H1 (cell line): ENCODE data around the gene QPCTL. TPM values are rescaled to one million over a fixed set of nuclear protein-coding genes. Genes with fewer than 3 reads are reported as not detected.
A peak's percentile ranks its signal among the peaks of the same experiment; 100 is the strongest.

Experiments used
- CTCF ChIA-PET: fragments of 300-600 bp; sonication (Branson Sonifier 250); formaldehyde crosslinking; loops from one replicate; lab custom pipeline; 2021; ENCODE audit not compliant: partially characterized antibody; lab: Charles Lee
- POLR2A ChIA-PET: fragments of 300-600 bp; sonication (Branson Sonifier 250); formaldehyde crosslinking; loops from one replicate; lab custom pipeline; 2021; ENCODE audit warnings: inconsistent platforms; ENCODE audit not compliant: partially characterized antibody; lab: Charles Lee
- DNase-seq, 2 experiments: peaks; one replicate each; pipeline versions ENCODE4 v3.0.0 to v3.0.0-alpha.2; 2010 to 2022; ENCODE audit warnings: low spot score in 2 of 2, low read depth in 1 of 2, mixed read lengths in 1 of 2
- FAIRE-seq: peaks from 2 replicates; lab custom pipeline; 2011; peaks lifted over from hg19 to GRCh38; lab: Jason Lieb, UNC
- H2AFZ ChIP-seq: 2 replicates; pipeline ENCODE4 v1.8.1; 2012; ENCODE audit warnings: low read length, inconsistent platforms
- H2AK5ac ChIP-seq: 2 replicates; pipeline ENCODE4 v1.6.1; 2013; ENCODE audit warnings: low read depth, low read length
- H2BK120ac ChIP-seq: replicated peaks from 2 replicates; pipeline ENCODE3; 2013; ENCODE audit warnings: low read depth, low read length, inconsistent platforms
- H2BK12ac ChIP-seq: 2 replicates; pipeline ENCODE4 v1.6.1; 2013; ENCODE audit warnings: low read depth, low read length
- H2BK15ac ChIP-seq: 2 replicates; pipeline ENCODE4 v1.6.1; 2013; ENCODE audit warnings: low read length
- H2BK20ac ChIP-seq: 2 replicates; pipeline ENCODE4 v1.6.1; 2013; ENCODE audit warnings: low read length
- H2BK5ac ChIP-seq: 2 replicates; pipeline ENCODE4 v1.6.1; 2013; ENCODE audit warnings: low read depth, low read length
- H3K14ac ChIP-seq: 2 replicates; pipeline ENCODE4 v1.6.1; 2013; ENCODE audit warnings: inconsistent platforms; ENCODE audit not compliant: insufficient read length
- H3K18ac ChIP-seq: 2 replicates; pipeline ENCODE4 v1.6.1; 2013; ENCODE audit warnings: low read length; ENCODE audit errors: extremely low read depth
- H3K23ac ChIP-seq: 2 replicates; pipeline ENCODE4 v1.6.1; 2013; ENCODE audit warnings: inconsistent platforms; ENCODE audit not compliant: insufficient read length
- H3K23me2 ChIP-seq: 2 replicates; pipeline ENCODE4 v1.6.1; 2013; ENCODE audit warnings: low read depth, low read length
- H3K27ac ChIP-seq: 2 replicates; pipeline ENCODE4 v1.6.1; 2011; ENCODE audit warnings: low read depth, low read length, inconsistent platforms
- H3K27me3 ChIP-seq, 4 experiments: replicated peaks in 1 of 4; 1 replicate in 1 of 4; 2 replicates in 3 of 4; pipeline versions ENCODE4 v1.6.1 to v1.8.1; 2011 to 2013; ENCODE audit warnings: low read length in 3 of 4, mild to moderate bottlenecking in 3 of 4, inconsistent platforms in 2 of 4, mixed read lengths in 2 of 4, moderate library complexity in 1 of 4; ENCODE audit not compliant: control insufficient read depth in 3 of 4, insufficient read depth in 3 of 4; ENCODE audit errors: extremely low read depth in 1 of 4
- H3K36me3 ChIP-seq, 4 experiments: 2 replicates each; pipeline versions ENCODE4 v1.6.1 to v1.8.1; 2011 to 2013; ENCODE audit warnings: mild to moderate bottlenecking in 4 of 4, low read length in 3 of 4, moderate library complexity in 2 of 4, control low read depth in 1 of 4, inconsistent platforms in 1 of 4; ENCODE audit not compliant: insufficient read depth in 4 of 4, control insufficient read depth in 2 of 4
- H3K4ac ChIP-seq: replicated peaks from 2 replicates; pipeline ENCODE3; 2013; ENCODE audit warnings: low read length, low read depth, mixed read lengths, inconsistent platforms; ENCODE audit not compliant: insufficient read length
- H3K4me1 ChIP-seq, 4 experiments: replicated peaks in 1 of 4; 1 replicate in 1 of 4; 2 replicates in 3 of 4; pipeline versions ENCODE4 v1.6.1 to v1.8.1; 2011 to 2013; ENCODE audit warnings: low read length in 3 of 4, inconsistent platforms in 2 of 4, mixed read lengths in 1 of 4; ENCODE audit not compliant: insufficient read depth in 4 of 4, control insufficient read depth in 3 of 4
- H3K4me2 ChIP-seq, 2 experiments: 2 replicates each; pipeline versions ENCODE4 v1.6.1 to v1.8.1; 2011 to 2013; ENCODE audit warnings: low read depth in 2 of 2, low read length in 2 of 2, control low read depth in 1 of 2, inconsistent platforms in 1 of 2, mild to moderate bottlenecking in 1 of 2; ENCODE audit not compliant: insufficient read depth in 1 of 2
- H3K4me3 ChIP-seq, 4 experiments: fragments of 200-600, 300-600 bp in 1 of 4; sonication (generic), shearing (Covaris generic), sonication (Bioruptor Twin) in 1 of 4; 2 replicates each; pipeline versions ENCODE4 v1.5.1 to v1.8.1; 2011 to 2016; ENCODE audit warnings: low read length in 4 of 4, low read depth in 3 of 4, control low read depth in 2 of 4, inconsistent platforms in 2 of 4, mild to moderate bottlenecking in 2 of 4, mixed read lengths in 1 of 4, moderate library complexity in 1 of 4; ENCODE audit not compliant: insufficient read depth in 2 of 4; ENCODE audit errors: extremely low read depth in 1 of 4
- H3K56ac ChIP-seq: replicated peaks from 2 replicates; pipeline ENCODE3; 2013; ENCODE audit warnings: low read depth, mild to moderate bottlenecking, mixed read lengths, low read length, inconsistent platforms; ENCODE audit not compliant: insufficient read length
- H3K79me1 ChIP-seq: 2 replicates; pipeline ENCODE4 v1.6.1; 2013; ENCODE audit warnings: low read depth, low read length, control low read depth
- H3K79me2 ChIP-seq, 2 experiments: 2 replicates each; pipeline versions ENCODE4 v1.6.1 to v1.8.1; 2012 to 2013; ENCODE audit warnings: low read length in 2 of 2, mild to moderate bottlenecking in 2 of 2, inconsistent platforms in 1 of 2; ENCODE audit not compliant: insufficient read depth in 2 of 2, control insufficient read depth in 1 of 2
- H3K9ac ChIP-seq, 4 experiments: replicated peaks in 1 of 4; 1 replicate in 1 of 4; 2 replicates in 3 of 4; pipeline versions ENCODE4 v1.6.1 to v1.8.1; 2011 to 2013; ENCODE audit warnings: low read depth in 3 of 4, low read length in 3 of 4, control low read depth in 2 of 4, mild to moderate bottlenecking in 2 of 4, moderate library complexity in 2 of 4, inconsistent platforms in 1 of 4; ENCODE audit errors: extremely low read depth in 1 of 4
- H3K9me3 ChIP-seq, 2 experiments: 2 replicates each; pipeline versions ENCODE4 v1.6.1 to v1.8.1; 2012 to 2013; ENCODE audit warnings: mild to moderate bottlenecking in 2 of 2, moderate library complexity in 2 of 2, control low read depth in 1 of 2, inconsistent platforms in 1 of 2, low read depth in 1 of 2, low read length in 1 of 2, mixed read lengths in 1 of 2; ENCODE audit not compliant: insufficient read depth in 2 of 2
- H4K20me1 ChIP-seq, 2 experiments: replicated peaks in 1 of 2; 2 replicates each; pipeline versions ENCODE3 to v1.8.1; 2011 to 2013; ENCODE audit warnings: inconsistent platforms in 2 of 2, low read length in 2 of 2, mild to moderate bottlenecking in 1 of 2; ENCODE audit not compliant: insufficient read depth in 2 of 2, control insufficient read depth in 1 of 2
- H4K5ac ChIP-seq: 2 replicates; pipeline ENCODE4 v1.6.1; 2013; ENCODE audit warnings: low read length, low read depth, mixed read lengths, inconsistent platforms; ENCODE audit not compliant: insufficient read length
- H4K8ac ChIP-seq: 2 replicates; pipeline ENCODE4 v1.8.0; 2013; ENCODE audit warnings: mild to moderate bottlenecking, moderate library complexity, low read length, inconsistent platforms; ENCODE audit not compliant: insufficient read depth; ENCODE audit errors: extremely low read depth
- H4K91ac ChIP-seq: replicated peaks from 2 replicates; pipeline ENCODE3; 2013; ENCODE audit warnings: low read length, mixed read lengths, inconsistent platforms; ENCODE audit not compliant: insufficient read length
- CTBP2 ChIP-seq: IDR thresholded peaks from 2 replicates; pipeline ENCODE4 v1.7.0; 2011; ENCODE audit warnings: borderline replicate concordance, mild to moderate bottlenecking, moderate library complexity, mixed read lengths, low read length; ENCODE audit not compliant: insufficient read depth, insufficient read length
- EGR1 ChIP-seq: IDR thresholded peaks from 2 replicates; pipeline ENCODE4 v1.6.1; 2011; ENCODE audit warnings: low read depth, low read length, borderline replicate concordance
- HDAC6 ChIP-seq: IDR thresholded peaks from one replicate; pipeline ENCODE4 v1.7.1; 2012; ENCODE audit warnings: low read depth, mild to moderate bottlenecking, inconsistent platforms, low read length, moderate library complexity
- JUN ChIP-seq: IDR thresholded peaks from 2 replicates; pipeline ENCODE4 v1.6.1; 2011; ENCODE audit warnings: low read depth, mild to moderate bottlenecking, improper control_type of control experiment, low read length
- NANOG ChIP-seq: IDR thresholded peaks from 2 replicates; pipeline ENCODE4 v1.6.1; 2011; ENCODE audit warnings: low read length, low read depth, mild to moderate bottlenecking, inconsistent platforms; ENCODE audit not compliant: insufficient read depth, poor library complexity, severe bottlenecking
- NRF1 ChIP-seq: IDR thresholded peaks from 2 replicates; pipeline ENCODE4 v1.6.1; 2011; ENCODE audit warnings: mild to moderate bottlenecking, low read depth, low read length, improper control_type of control experiment
- POLR2A ChIP-seq, 2 experiments: IDR thresholded peaks; 1 replicate in 1 of 2; 2 replicates in 1 of 2; pipeline ENCODE4 v1.6.1; 2011; ENCODE audit warnings: low read depth in 2 of 2, low read length in 2 of 2, mild to moderate bottlenecking in 2 of 2; ENCODE audit errors: control extremely low read depth in 1 of 2
- POU5F1 ChIP-seq: IDR thresholded peaks from 2 replicates; pipeline ENCODE4 v1.6.1; 2011; ENCODE audit warnings: low read depth, mild to moderate bottlenecking, low read length, moderate library complexity
- RBBP5 ChIP-seq: IDR thresholded peaks from 2 replicates; pipeline ENCODE4 v1.7.1; 2012; ENCODE audit warnings: low read depth, mild to moderate bottlenecking, inconsistent platforms, low read length, moderate library complexity, borderline replicate concordance
- SP4 ChIP-seq: IDR thresholded peaks from 2 replicates; pipeline ENCODE4 v1.6.1; 2012; ENCODE audit warnings: low read length, inconsistent platforms
- TBP ChIP-seq: IDR thresholded peaks from 2 replicates; pipeline ENCODE4 v1.6.1; 2011; ENCODE audit warnings: low read depth, low read length, improper control_type of control experiment
- WGBS, 2 experiments: shearing (Covaris generic) in 1 of 2; methylation state at CpG; one replicate each; pipeline versions ENCODE4 v1.1.6 to v1.1.7; 2013 to 2015; ENCODE audit warnings: low lambda C conversion rate in 2 of 2, mixed read lengths in 2 of 2, inconsistent platforms in 1 of 2, low coverage in 1 of 2, missing lambda C conversion rate in 1 of 2; ENCODE audit not compliant: insufficient replicate concordance in 2 of 2, insufficient coverage in 1 of 2, insufficient read length in 1 of 2; ENCODE audit errors: extremely low coverage in 1 of 2, missing lambda C conversion rate in 1 of 2; 5-methylcytosine and 5-hydroxymethylcytosine counted together
- polyA plus RNA-seq, 7 experiments: library from polyadenylated mRNA; depleted of rRNA in 3 of 7; stranded (reverse) in 5 of 7; unstranded in 2 of 7; fragments of >200 nt in 5 of 7; fragments of 200-250 nt in 2 of 7; gene quantifications; 1 replicate in 5 of 7; 2 replicates in 1 of 7; 4 replicates in 1 of 7; pipeline versions ENCODE4 v1.2.1 to v1.2.3, GENCODE V29; 2011 to 2013; ENCODE audit warnings: missing spikeins in 2 of 7, mixed read lengths in 2 of 7
- total RNA-seq: library from RNA; stranded (reverse); fragmentation: NEBNext Ultra II Directional; extraction: Animal tissue kit (Norgen Biotek cat#: 25700); gene quantifications from 2 replicates; pipeline ENCODE4 v1.2.1, GENCODE V29; 2021

Gene QPCTL
- total and polyA plus RNA-seq, 2 of the 8 experiments (the other 6 are each of a cell fraction or from before 2014, with no cell fraction given): 25.2 to 35.3 TPM

- H2BK120ac ChIP-seq: no peak within 1 kb of the TSS
- FAIRE-seq (peak; percentile 78), DNase-seq (peak; percentile 91 to 93)
- H3K4ac ChIP-seq: no peak within 1 kb of the TSS
- peak within 1 kb of the TSS; percentile 88 for H4K8ac ChIP-seq
- H3K18ac ChIP-seq: peak within 1 kb of the TSS; percentile 62; the same call in 1 of the 2 replicates
- H3K36me3 ChIP-seq: no peaks in the 10 kb centered on the region
- peak within 1 kb of the TSS; percentile 1 for H4K5ac ChIP-seq
- H2BK12ac ChIP-seq: no peak within 1 kb of the TSS
- no peaks in the 10 kb centered on the region for H3K9me3 ChIP-seq
- H3K27ac ChIP-seq: peak within 1 kb of the TSS; percentile 44; the same call in 1 of the 2 replicates
- ChIA-PET POLR2A (interaction anchor here (0.7 to 9.1 kb wide), 11 partner anchors 10 to 140 kb away, joined by 3 to 113 read pairs (median 4); partner anchors contain the start of genes QPCTL, SIX5 and SNRPD2), CTCF (interaction anchor here (0.6 to 2.5 kb wide), 15 partner anchors 10 to 352 kb away, joined by 3 to 9 read pairs (median 3); partner anchors contain the start of genes DMPK, QPCTL and SNRPD2)
- H3K14ac ChIP-seq: no peak within 1 kb of the TSS
- H3K23ac ChIP-seq: no peak within 1 kb of the TSS
- peaks cover 0 to 4% (median 3%) of the 10 kb centered on the region in 4 experiments; a peak in 5 of 7 replicates for H3K4me1 ChIP-seq
- no peaks in the 10 kb centered on the region; a peak in 1 of 7 replicates for H3K27me3 ChIP-seq
- no peak within 1 kb of the TSS for H2BK20ac ChIP-seq
- H3K79me1 ChIP-seq: peaks cover 6% of the 10 kb centered on the region
- no peak within 1 kb of the TSS for H2AFZ ChIP-seq
- no peak within 1 kb of the TSS for H2AK5ac ChIP-seq
- peak within 1 kb of the TSS; percentile 78 to 95 for H3K4me2 ChIP-seq
- H2BK5ac ChIP-seq: no peak within 1 kb of the TSS
- peak within 1 kb of the TSS; percentile 85 to 99 (median 90) for H3K4me3 ChIP-seq
- H4K20me1 ChIP-seq: peaks cover 0 to 1% of the 10 kb centered on the region in 2 experiments
- H2BK15ac ChIP-seq: no peak within 1 kb of the TSS
- no peak within 1 kb of the TSS for H3K56ac ChIP-seq
- peak within 1 kb of the TSS; percentile 63 to 91 (median 74) for H3K9ac ChIP-seq
- WGBS, 2 experiments: 3% methylated on average over 27 of the region's 48 CpGs; no CpG with 5 or more reads in 1 of the 2 experiments
- peaks cover 3 to 43% of the 10 kb centered on the region in 2 experiments; a peak in 2 of 4 replicates for H3K79me2 ChIP-seq
- H4K91ac ChIP-seq: peak within 1 kb of the TSS; percentile 72
- peaks cover 4% of the 10 kb centered on the region; the same call in 1 of the 2 replicates for H3K23me2 ChIP-seq
- TF ChIP-seq NRF1: peak; percentile 80
- TF ChIP-seq POLR2A (IDR thresholded peaks at IDR 0.05; ENCODE audit: control extremely low read depth in 1 of 2, low read depth in 2 of 2, low read length in 2 of 2): peak; percentile 63 to 72
- no peak for TF ChIP-seq EGR1
- TF ChIP-seq TBP: peak; percentile 84
- no peak for TF ChIP-seq POU5F1
- no peak for TF ChIP-seq CTBP2
- TF ChIP-seq NANOG: no peak
- no peak for TF ChIP-seq RBBP5
- no peak for TF ChIP-seq JUN
- TF ChIP-seq SP4: no peak; the same call in 1 of the 2 replicates
- no peak for TF ChIP-seq HDAC6
Measured at GRCh38 chr19:45730368-45731288, 38.2 kb downstream of the QPCTL start, which contains the start of gene FBXO46. FBXO46 (minus strand) TSS chr19:45730896; CDS start chr19:45713495, 17,401 bp downstream.
